ENCODE measurements around the gene KRT9. TPM values are rescaled to one million over a fixed set of nuclear protein-coding genes. Genes with fewer than 3 reads are reported as not detected.

The KRT9 gene
- total RNA-seq, 4 donors from 2014 or later = 0.19 to 0.61 TPM; not detected in 2

DNA sequence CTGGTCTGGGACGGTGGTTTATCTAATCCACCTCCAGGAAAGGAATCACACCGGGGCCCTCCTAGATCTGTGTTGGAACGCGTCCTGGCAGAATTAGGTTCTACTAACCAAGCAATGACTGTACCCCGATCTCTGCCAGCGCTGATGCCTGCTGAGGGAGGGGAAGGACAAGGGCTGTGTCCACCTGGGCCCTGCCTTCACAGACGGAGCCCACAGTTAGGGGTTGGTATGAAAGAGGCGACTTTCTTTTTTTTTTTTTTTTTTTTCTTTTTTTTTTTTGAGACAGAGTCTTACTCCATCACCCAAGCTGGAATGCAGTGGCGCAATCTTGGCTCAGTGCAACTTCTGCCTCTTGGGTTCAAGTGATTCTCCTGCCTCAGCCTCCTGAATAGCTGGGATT lies 33.9 kb downstream of the KRT9 start:
- Histone ChIP-seq H3K4me3 (no peak overlapping the region), H3K4me1 (peaks cover 12 to 47% (median 13%) of the 10 kb centered on the region in 3 donors), H3K36me3 (no peaks in the 10 kb centered on the region), H3K27ac (no peak overlapping the region), H3K27me3 (peaks cover 0 to under 1% (median 0%) of the 10 kb centered on the region in 4 donors), H3K9me3 (no peaks in the 10 kb centered on the region)
- intact Hi-C loops (cut with DNase I) = no loop called here
- no peak for TF ChIP-seq POLR2A (IDR thresholded peaks at IDR 0.05)
- TF ChIP-seq, protein P1, sequence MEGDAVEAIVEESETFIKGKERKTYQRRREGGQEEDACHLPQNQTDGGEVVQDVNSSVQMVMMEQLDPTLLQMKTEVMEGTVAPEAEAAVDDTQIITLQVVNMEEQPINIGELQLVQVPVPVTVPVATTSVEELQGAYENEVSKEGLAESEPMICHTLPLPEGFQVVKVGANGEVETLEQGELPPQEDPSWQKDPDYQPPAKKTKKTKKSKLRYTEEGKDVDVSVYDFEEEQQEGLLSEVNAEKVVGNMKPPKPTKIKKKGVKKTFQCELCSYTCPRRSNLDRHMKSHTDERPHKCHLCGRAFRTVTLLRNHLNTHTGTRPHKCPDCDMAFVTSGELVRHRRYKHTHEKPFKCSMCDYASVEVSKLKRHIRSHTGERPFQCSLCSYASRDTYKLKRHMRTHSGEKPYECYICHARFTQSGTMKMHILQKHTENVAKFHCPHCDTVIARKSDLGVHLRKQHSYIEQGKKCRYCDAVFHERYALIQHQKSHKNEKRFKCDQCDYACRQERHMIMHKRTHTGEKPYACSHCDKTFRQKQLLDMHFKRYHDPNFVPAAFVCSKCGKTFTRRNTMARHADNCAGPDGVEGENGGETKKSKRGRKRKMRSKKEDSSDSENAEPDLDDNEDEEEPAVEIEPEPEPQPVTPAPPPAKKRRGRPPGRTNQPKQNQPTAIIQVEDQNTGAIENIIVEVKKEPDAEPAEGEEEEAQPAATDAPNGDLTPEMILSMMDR (IDR thresholded peaks at IDR 0.05) = no peak
- no peak for DNase-seq
- 51 to 55% methylated on average over 9 of the region's 9 CpGs for WGBS, 2 donors

DNA sequence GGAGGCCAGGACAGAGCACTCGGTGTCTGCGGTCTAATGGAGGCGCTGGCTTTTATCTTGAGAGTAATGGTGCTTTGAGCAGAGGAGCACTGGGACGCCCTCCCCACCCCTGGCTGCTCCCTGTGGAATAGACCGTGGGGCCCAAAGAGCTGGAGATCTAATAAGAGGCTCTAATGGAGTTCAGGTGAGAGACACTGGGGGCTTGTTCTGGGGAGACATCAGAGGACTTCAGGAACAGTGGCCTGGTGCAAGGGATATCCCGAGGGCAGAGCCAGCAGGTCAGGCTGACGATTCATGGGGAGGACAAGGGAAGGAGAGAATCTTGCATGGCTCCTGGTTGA lies 34.3 kb downstream of the KRT9 start:
- no peak for DNase-seq
- Histone ChIP-seq H3K9me3 (no peaks in the 10 kb centered on the region), H3K36me3 (no peaks in the 10 kb centered on the region), H3K4me1 (peaks cover 12 to 51% (median 13%) of the 10 kb centered on the region in 3 donors), H3K27ac (no peak overlapping the region), H3K4me3 (no peak overlapping the region), H3K27me3 (peaks cover 0 to 4% (median 0%) of the 10 kb centered on the region in 4 donors)
- 60 to 91% methylated on average over 5 to 7 of the region's 7 CpGs for WGBS, 2 donors
- TF ChIP-seq, protein P1 (IDR thresholded peaks at IDR 0.05) = no peak
- TF ChIP-seq POLR2A (IDR thresholded peaks at IDR 0.05) = no peak
- intact Hi-C loops (cut with DNase I) = no loop called here

DNA sequence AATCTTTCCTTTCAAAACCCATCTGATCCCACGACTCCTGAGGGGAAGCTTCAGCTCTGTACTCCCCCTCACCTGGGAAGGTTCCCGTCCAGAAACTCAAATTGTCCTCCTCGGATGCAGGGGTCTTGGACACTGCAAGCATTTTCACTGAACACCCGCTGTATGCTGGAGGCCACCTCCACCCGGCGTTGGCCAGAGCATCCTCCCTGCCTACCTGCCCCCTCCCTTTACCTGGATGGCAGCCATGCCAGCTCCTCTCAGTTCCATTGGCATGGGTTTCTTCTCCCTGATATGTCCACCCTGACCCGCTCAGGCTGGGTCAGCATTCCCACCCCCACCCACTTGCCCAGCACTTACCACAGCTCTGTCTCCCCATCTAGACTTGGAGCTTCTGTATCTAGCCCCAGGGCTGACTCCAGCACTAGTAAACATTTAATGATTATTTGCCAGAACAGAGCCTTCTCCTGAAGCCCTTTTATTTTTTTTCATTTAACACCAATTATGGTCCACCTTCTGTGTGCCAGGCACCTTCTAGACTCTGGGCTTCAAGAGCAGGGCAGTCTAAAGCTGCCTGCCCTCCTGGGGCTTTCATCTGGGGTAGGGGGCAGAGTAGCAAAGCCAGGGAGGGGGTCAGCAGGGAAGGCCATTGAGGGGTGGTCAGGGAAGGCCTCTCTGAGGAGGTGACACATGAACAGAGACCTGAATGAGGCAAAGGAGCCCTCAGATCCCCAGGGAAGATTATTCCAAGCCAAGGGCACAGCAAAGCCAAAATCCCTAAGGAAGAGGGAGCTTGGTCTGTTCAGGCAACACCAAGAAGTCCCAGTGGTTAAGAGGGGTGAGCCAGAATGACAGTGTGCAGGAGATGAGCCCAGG lies 34.9 kb downstream of the KRT9 start:
- intact Hi-C loops (cut with DNase I) = no loop called here
- no peak for DNase-seq
- Histone ChIP-seq H3K9me3 (no peaks in the 10 kb centered on the region), H3K4me1 (peaks cover 12 to 55% (median 13%) of the 10 kb centered on the region in 3 donors), H3K27ac (no peak overlapping the region), H3K27me3 (peaks cover 0 to 10% (median 0%) of the 10 kb centered on the region in 4 donors), H3K4me3 (no peak overlapping the region), H3K36me3 (no peaks in the 10 kb centered on the region)
- TF ChIP-seq, protein P1 (IDR thresholded peaks at IDR 0.05) = no peak
- no peak for TF ChIP-seq POLR2A (IDR thresholded peaks at IDR 0.05)
- 78 to 87% methylated on average over 6 to 7 of the region's 7 CpGs for whole genome bisulfite sequencing, 2 donors

DNA sequence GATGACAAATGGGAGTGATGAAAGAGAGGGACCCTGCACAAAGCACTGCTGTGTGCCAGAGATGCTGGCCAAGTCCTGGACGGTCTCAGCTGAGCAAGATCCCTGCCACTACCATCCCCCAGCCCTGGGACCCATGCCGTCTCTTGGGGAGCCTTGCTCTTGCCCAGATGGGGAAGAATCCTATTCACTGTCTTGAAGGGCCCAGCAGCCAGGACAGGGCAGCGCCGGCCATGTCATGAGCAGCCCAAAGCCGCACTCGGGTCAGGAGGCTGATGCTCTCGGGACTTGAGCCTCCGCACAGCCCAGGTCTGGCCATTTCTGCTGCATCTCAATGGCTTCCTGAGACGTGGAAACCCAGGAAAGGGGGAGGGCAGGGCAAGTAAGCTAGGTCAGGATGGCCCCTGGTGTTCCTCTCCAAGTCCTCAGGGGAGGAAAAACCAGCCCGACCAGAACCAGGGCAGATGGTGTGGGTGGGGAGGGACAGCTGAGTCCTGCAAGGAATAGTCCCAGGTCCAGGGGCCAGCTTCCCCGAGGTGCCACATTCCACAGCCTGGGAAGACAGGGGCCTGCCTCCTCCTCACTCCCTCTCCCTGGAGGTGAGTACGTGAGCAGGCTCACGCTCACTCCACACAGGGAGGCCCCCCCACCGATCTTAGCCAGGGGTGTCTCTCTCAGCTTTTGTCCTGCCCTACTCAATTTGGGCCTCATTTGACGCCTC lies 35.9 kb downstream of the KRT9 start:
- H3K4me1 ChIP-seq = peaks cover 12 to 51% (median 13%) of the 10 kb centered on the region in 3 donors
- intact Hi-C loops (cut with DNase I) = no loop called here
- H3K27me3 ChIP-seq = peaks cover 0 to 19% (median 0%) of the 10 kb centered on the region in 4 donors
- H3K4me3 ChIP-seq = no peak overlapping the region
- H3K27ac ChIP-seq = no peak overlapping the region
- no peak for DNase-seq
- TF ChIP-seq, protein P1 (IDR thresholded peaks at IDR 0.05) = no peak
- no peak for TF ChIP-seq POLR2A (IDR thresholded peaks at IDR 0.05)
- H3K9me3 ChIP-seq = no peaks in the 10 kb centered on the region
- no peaks in the 10 kb centered on the region for H3K36me3 ChIP-seq
- 65 to 69% methylated on average over 3 to 10 of the region's 15 CpGs for WGBS, 2 donors

Measured in esophagus squamous epithelium (tissue), 5 donors.